GM18951 (cell line): ENCODE results near the gene NRSN1.

Experiments used
- POLR2A ChIP-seq: IDR thresholded peaks from 4 replicates; pipeline ENCODE4 v1.6.1; 2011; ENCODE audit warnings: mild to moderate bottlenecking; ENCODE audit not compliant: insufficient read length, insufficient read depth; ENCODE audit errors: extremely low read depth
- in situ Hi-C: fragments of 300-500 bp; cut with MboI; formaldehyde crosslinking; loops from one replicate; pipeline ENCODE4 v1.12.0; 2022; ENCODE audit warnings: low sequenced_read_pairs, mixed read lengths, inconsistent platforms; ENCODE audit not compliant: unreplicated experiment

Gene NRSN1

GRCh38 chr6:24148154-24148570, 22.1 kb downstream of the NRSN1 start:
- in situ Hi-C loops, result no loop called here
- no peak for TF ChIP-seq POLR2A

- TF ChIP-seq POLR2A, result no peak
- in situ Hi-C loops, result no loop called here
Measured at GRCh38 chr6:24148684-24149083, 22.7 kb downstream of the NRSN1 start.

GRCh38 chr6:24149296-24149695, 23.3 kb downstream of the NRSN1 start:
- no peak for TF ChIP-seq POLR2A
- in situ Hi-C loops, result no loop called here

GRCh38 chr6:24149836-24150235, 23.8 kb downstream of the NRSN1 start:
- no peak for TF ChIP-seq POLR2A
- in situ Hi-C loops, result no loop called here

- in situ Hi-C loops, result no loop called here
- TF ChIP-seq POLR2A, result no peak
Measured at GRCh38 chr6:24152014-24152413, 26.0 kb downstream of the NRSN1 start.

- in situ Hi-C loops, result no loop called here
Measured at GRCh38 chr6:24154121-24154520, 28.1 kb downstream of the NRSN1 start.

GRCh38 chr6:24157886-24158285, 31.9 kb downstream of the NRSN1 start:
- TF ChIP-seq POLR2A, result no peak
- in situ Hi-C loops, result no loop called here

More at GRCh38 chr6:24154121-24154520, 28.1 kb downstream of the NRSN1 start:
- no peak for TF ChIP-seq POLR2A

- in situ Hi-C loops, result no loop called here
- no peak for TF ChIP-seq POLR2A
Measured at GRCh38 chr6:24183584-24183983, 57.6 kb downstream of the NRSN1 start.

GRCh38 chr6:24186349-24186748, 60.3 kb downstream of the NRSN1 start:
- in situ Hi-C loops, result no loop called here
- no peak for TF ChIP-seq POLR2A

- TF ChIP-seq POLR2A, result no peak
- in situ Hi-C loops, result no loop called here
Measured at GRCh38 chr6:24187965-24188577, 62.1 kb downstream of the NRSN1 start.

- TF ChIP-seq POLR2A, result no peak
- in situ Hi-C loops, result no loop called here
Measured at GRCh38 chr6:24188578-24189080, 62.6 kb downstream of the NRSN1 start.

- no peak for TF ChIP-seq POLR2A
- in situ Hi-C loops, result no loop called here
Measured at GRCh38 chr6:24191346-24191745, 65.3 kb downstream of the NRSN1 start.

GRCh38 chr6:24193364-24193763, 67.3 kb downstream of the NRSN1 start:
- in situ Hi-C loops, result no loop called here

GRCh38 chr6:24194978-24195700, 69.1 kb downstream of the NRSN1 start:
- no peak for TF ChIP-seq POLR2A
- in situ Hi-C loops, result no loop called here

More at GRCh38 chr6:24193364-24193763, 67.3 kb downstream of the NRSN1 start:
- no peak for TF ChIP-seq POLR2A
